A549 (cell line): Measurements from ENCODE around the gene NAV2.

Source experiments
- BHLHE40 ChIP-seq: IDR thresholded peaks from 2 replicates; pipeline ENCODE4 v1.6.1; 2012; ENCODE audit warnings: low read depth, low read length, inconsistent platforms
- EP300 ChIP-seq, 2 experiments: fragments of >200 bp; sonication (Bioruptor Twin); formaldehyde crosslinking; IDR thresholded peaks; 2 replicates in 1 of 2; 3 replicates in 1 of 2; pipeline ENCODE4 v1.6.1; 2016 to 2017
- HDAC2 ChIP-seq: fragments of 200-600 bp; sonication (generic); IDR thresholded peaks from 2 replicates; pipeline ENCODE4 v1.6.1; 2016
- JUNB ChIP-seq: fragments of >200 bp; sonication (Bioruptor Twin); formaldehyde crosslinking; IDR thresholded peaks from 2 replicates; pipeline ENCODE4 v1.6.1; 2016
- KDM1A ChIP-seq: fragments of 200-600 bp; sonication (generic); IDR thresholded peaks from 2 replicates; pipeline ENCODE4 v1.6.1; 2016; ENCODE audit warnings: low read depth, mild to moderate bottlenecking
- POLR2A ChIP-seq: IDR thresholded peaks from 2 replicates; pipeline ENCODE4 v1.6.1; 2012; ENCODE audit warnings: mild to moderate bottlenecking, low read length
- SMC3 ChIP-seq: fragments of >200 bp; sonication (Bioruptor Twin); formaldehyde crosslinking; IDR thresholded peaks from 3 replicates; pipeline ENCODE4 v1.6.1; 2018; ENCODE audit warnings: inconsistent platforms
- TF ChIP-seq, protein P1 (sequence below): fragments of >200 bp; sonication (Bioruptor Twin); formaldehyde crosslinking; IDR thresholded peaks from 3 replicates; pipeline ENCODE4 v1.5.1; 2016
- TF ChIP-seq, protein P2 (sequence below): fragments of 200-600 bp; sonication (generic); IDR thresholded peaks from 2 replicates; pipeline ENCODE4 v1.6.1; 2016; ENCODE audit warnings: antibody characterized with exemption, mild to moderate bottlenecking, moderate library complexity
- TF ChIP-seq, protein P3 (sequence below): fragments of >200 bp; sonication (Bioruptor Twin); formaldehyde crosslinking; IDR thresholded peaks from 2 replicates; pipeline ENCODE4 v1.6.1; 2016
- TF ChIP-seq, protein P4 (sequence below): fragments of 250-450 bp; sonication (Bioruptor Pico); IDR thresholded peaks from 2 replicates; pipeline ENCODE4 v1.5.0; 2021; ENCODE audit warnings: mild to moderate bottlenecking, moderate library complexity, borderline replicate concordance

DNA sequence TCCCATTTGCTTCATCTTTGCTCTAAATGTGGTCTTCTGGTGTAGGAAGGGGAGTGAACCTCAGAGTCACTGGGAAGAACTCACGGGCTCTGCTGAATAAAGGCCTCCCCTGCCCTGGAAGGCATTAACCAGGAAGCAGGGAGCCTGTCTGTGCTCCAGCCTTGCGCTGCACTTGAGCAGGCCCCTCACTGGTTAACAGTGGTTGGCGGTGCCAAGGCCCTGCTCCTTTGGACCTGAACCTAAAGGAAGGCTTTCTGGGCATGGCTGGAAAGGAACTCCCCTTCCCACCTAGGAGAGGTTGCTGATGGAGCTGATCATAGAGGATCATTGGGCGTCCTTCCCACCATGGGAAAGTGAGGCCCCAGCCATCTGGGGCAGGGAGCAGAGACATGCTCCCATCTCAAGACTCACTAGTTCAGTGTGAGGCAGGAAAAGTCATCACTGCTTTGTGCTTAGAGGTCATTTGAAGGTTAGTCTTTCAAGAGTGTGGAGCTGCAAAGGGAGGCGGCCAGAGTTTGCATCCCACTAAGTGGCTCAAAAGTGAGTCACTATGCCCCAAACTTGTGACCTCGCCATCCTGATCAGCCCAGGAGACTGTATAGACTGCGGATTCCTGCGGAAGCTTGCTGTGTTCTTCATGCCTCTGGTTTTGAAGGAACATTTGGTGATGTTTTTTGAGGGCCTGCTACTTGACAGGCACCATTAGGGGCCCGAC, 397.3 kb downstream of the NAV2 start:
- TF ChIP-seq, protein P1, sequence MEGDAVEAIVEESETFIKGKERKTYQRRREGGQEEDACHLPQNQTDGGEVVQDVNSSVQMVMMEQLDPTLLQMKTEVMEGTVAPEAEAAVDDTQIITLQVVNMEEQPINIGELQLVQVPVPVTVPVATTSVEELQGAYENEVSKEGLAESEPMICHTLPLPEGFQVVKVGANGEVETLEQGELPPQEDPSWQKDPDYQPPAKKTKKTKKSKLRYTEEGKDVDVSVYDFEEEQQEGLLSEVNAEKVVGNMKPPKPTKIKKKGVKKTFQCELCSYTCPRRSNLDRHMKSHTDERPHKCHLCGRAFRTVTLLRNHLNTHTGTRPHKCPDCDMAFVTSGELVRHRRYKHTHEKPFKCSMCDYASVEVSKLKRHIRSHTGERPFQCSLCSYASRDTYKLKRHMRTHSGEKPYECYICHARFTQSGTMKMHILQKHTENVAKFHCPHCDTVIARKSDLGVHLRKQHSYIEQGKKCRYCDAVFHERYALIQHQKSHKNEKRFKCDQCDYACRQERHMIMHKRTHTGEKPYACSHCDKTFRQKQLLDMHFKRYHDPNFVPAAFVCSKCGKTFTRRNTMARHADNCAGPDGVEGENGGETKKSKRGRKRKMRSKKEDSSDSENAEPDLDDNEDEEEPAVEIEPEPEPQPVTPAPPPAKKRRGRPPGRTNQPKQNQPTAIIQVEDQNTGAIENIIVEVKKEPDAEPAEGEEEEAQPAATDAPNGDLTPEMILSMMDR: no peak
- TF ChIP-seq, protein P2, sequence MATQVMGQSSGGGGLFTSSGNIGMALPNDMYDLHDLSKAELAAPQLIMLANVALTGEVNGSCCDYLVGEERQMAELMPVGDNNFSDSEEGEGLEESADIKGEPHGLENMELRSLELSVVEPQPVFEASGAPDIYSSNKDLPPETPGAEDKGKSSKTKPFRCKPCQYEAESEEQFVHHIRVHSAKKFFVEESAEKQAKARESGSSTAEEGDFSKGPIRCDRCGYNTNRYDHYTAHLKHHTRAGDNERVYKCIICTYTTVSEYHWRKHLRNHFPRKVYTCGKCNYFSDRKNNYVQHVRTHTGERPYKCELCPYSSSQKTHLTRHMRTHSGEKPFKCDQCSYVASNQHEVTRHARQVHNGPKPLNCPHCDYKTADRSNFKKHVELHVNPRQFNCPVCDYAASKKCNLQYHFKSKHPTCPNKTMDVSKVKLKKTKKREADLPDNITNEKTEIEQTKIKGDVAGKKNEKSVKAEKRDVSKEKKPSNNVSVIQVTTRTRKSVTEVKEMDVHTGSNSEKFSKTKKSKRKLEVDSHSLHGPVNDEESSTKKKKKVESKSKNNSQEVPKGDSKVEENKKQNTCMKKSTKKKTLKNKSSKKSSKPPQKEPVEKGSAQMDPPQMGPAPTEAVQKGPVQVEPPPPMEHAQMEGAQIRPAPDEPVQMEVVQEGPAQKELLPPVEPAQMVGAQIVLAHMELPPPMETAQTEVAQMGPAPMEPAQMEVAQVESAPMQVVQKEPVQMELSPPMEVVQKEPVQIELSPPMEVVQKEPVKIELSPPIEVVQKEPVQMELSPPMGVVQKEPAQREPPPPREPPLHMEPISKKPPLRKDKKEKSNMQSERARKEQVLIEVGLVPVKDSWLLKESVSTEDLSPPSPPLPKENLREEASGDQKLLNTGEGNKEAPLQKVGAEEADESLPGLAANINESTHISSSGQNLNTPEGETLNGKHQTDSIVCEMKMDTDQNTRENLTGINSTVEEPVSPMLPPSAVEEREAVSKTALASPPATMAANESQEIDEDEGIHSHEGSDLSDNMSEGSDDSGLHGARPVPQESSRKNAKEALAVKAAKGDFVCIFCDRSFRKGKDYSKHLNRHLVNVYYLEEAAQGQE: no peak
- TF ChIP-seq POLR2A (no peak), SMC3 (no peak), JUNB (no peak), EP300 (IDR thresholded peaks at IDR 0.05) (no peak), BHLHE40 (no peak), HDAC2 (no peak), KDM1A (no peak)
- TF ChIP-seq, protein P3, sequence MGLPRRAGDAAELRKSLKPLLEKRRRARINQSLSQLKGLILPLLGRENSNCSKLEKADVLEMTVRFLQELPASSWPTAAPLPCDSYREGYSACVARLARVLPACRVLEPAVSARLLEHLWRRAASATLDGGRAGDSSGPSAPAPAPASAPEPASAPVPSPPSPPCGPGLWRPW: no peak
- TF ChIP-seq, protein P4, sequence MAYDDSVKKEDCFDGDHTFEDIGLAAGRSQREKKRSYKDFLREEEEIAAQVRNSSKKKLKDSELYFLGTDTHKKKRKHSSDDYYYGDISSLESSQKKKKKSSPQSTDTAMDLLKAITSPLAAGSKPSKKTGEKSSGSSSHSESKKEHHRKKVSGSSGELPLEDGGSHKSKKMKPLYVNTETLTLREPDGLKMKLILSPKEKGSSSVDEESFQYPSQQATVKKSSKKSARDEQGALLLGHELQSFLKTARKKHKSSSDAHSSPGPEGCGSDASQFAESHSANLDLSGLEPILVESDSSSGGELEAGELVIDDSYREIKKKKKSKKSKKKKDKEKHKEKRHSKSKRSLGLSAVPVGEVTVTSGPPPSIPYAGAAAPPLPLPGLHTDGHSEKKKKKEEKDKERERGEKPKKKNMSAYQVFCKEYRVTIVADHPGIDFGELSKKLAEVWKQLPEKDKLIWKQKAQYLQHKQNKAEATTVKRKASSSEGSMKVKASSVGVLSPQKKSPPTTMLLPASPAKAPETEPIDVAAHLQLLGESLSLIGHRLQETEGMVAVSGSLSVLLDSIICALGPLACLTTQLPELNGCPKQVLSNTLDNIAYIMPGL (CRISPR knock-in tag): no peak
